GM23338 (cell line): ENCODE measurements around the gene AOPEP. TPM values are rescaled to one million over a fixed set of nuclear protein-coding genes. Genes with fewer than 3 reads are reported as not detected.

Experiments used
- ATAC-seq: fragments of 200-7000 bp; cut with Tn5 transposase; 3 replicates; pipeline ENCODE4 v1.9.1; 2020
- DNase-seq: peaks from one replicate; pipeline ENCODE4 v3.0.0-alpha.2; 2015; ENCODE audit warnings: low spot score
- H2AFZ ChIP-seq: fragments of 200-600 bp; sonication (generic); 2 replicates; pipeline ENCODE4 v1.8.0; 2016; ENCODE audit warnings: antibody characterized with exemption, mild to moderate bottlenecking, moderate library complexity
- H3F3A ChIP-seq: fragments of 200-600 bp; sonication (generic); replicated peaks from 2 replicates; pipeline ENCODE4 v1.8.0; 2017; ENCODE audit warnings: antibody characterized with exemption, mixed run types, low read depth
- H3K27ac ChIP-seq: fragments of 200-600 bp; sonication (generic); 2 replicates; pipeline ENCODE4 v1.6.1; 2016; ENCODE audit warnings: low read depth
- H3K27me3 ChIP-seq: fragments of 200-600 bp; sonication (generic); 2 replicates; pipeline ENCODE4 v1.8.0; 2016; ENCODE audit warnings: mild to moderate bottlenecking, mixed run types, moderate library complexity; ENCODE audit not compliant: insufficient read depth
- H3K36me3 ChIP-seq: fragments of 200-600 bp; sonication (generic); 2 replicates; pipeline ENCODE4 v1.8.0; 2016; ENCODE audit warnings: mild to moderate bottlenecking; ENCODE audit not compliant: insufficient read depth
- H3K4me1 ChIP-seq: fragments of 200-600 bp; sonication (generic); 2 replicates; pipeline ENCODE4 v1.8.0; 2016; ENCODE audit warnings: mild to moderate bottlenecking, moderate library complexity; ENCODE audit not compliant: insufficient read depth
- H3K4me2 ChIP-seq: fragments of 200-600 bp; sonication (generic); 2 replicates; pipeline ENCODE4 v1.7.1; 2017; ENCODE audit warnings: mixed run types
- H3K4me3 ChIP-seq: fragments of 200-600 bp; sonication (generic); 2 replicates; pipeline ENCODE4 v1.6.1; 2016; ENCODE audit warnings: mixed run types
- H3K79me2 ChIP-seq: fragments of 200-600 bp; sonication (generic); replicated peaks from 2 replicates; pipeline ENCODE4 v1.8.0; 2017; ENCODE audit warnings: mild to moderate bottlenecking; ENCODE audit not compliant: insufficient read depth
- H3K9me2 ChIP-seq: fragments of 200-600 bp; sonication (generic); 2 replicates; pipeline ENCODE4 v1.8.0; 2017; ENCODE audit not compliant: insufficient read depth
- H4K20me1 ChIP-seq: fragments of 200-600 bp; sonication (generic); replicated peaks from 2 replicates; pipeline ENCODE4 v1.8.0; 2017; ENCODE audit warnings: mild to moderate bottlenecking; ENCODE audit not compliant: insufficient read depth
- H3K27ac Mint-ChIP-seq: 2 replicates; pipeline ENCODE4 v1.8.0; 2020; ENCODE audit warnings: inconsistent platforms, mild to moderate bottlenecking, moderate library complexity, mixed read lengths
- H3K27me3 Mint-ChIP-seq: 3 replicates; pipeline ENCODE4 v1.8.0; 2022; ENCODE audit warnings: low read depth, mild to moderate bottlenecking, moderate library complexity, mixed read lengths, inconsistent platforms; ENCODE audit not compliant: insufficient read depth, poor library complexity
- H3K36me3 Mint-ChIP-seq: 3 replicates; pipeline ENCODE4 v1.8.0; 2021; ENCODE audit warnings: low read depth, mild to moderate bottlenecking, inconsistent platforms, moderate library complexity, mixed read lengths
- H3K4me1 Mint-ChIP-seq: 3 replicates; pipeline ENCODE4 v1.8.0; 2020; ENCODE audit warnings: mild to moderate bottlenecking, inconsistent platforms, mixed read lengths
- H3K4me3 Mint-ChIP-seq: 3 replicates; pipeline ENCODE4 v1.8.0; 2021; ENCODE audit warnings: moderate library complexity, mild to moderate bottlenecking, inconsistent platforms, mixed read lengths
- H3K9me3 Mint-ChIP-seq: 3 replicates; pipeline ENCODE4 v1.8.0; 2020; ENCODE audit warnings: moderate library complexity, mild to moderate bottlenecking, inconsistent platforms, mixed read lengths
- EZH2phosphoT487 ChIP-seq: fragments of 200-600 bp; sonication (generic); IDR thresholded peaks from one replicate; pipeline ENCODE4 v1.8.1; 2018; ENCODE audit warnings: antibody characterized with exemption; ENCODE audit not compliant: unreplicated experiment
- JUNB ChIP-seq: IDR thresholded peaks from one replicate; pipeline ENCODE4 v1.6.1; 2016; ENCODE audit warnings: antibody characterized with exemption; ENCODE audit not compliant: unreplicated experiment
- NANOG ChIP-seq: IDR thresholded peaks from 2 replicates; pipeline ENCODE4 v1.6.1; 2016; ENCODE audit warnings: antibody characterized with exemption, borderline replicate concordance
- POLR2AphosphoS5 ChIP-seq: IDR thresholded peaks from 2 replicates; pipeline ENCODE4 v1.6.1; 2016; ENCODE audit warnings: antibody characterized with exemption, low read depth
- STAT1 ChIP-seq: IDR thresholded peaks from one replicate; pipeline ENCODE4 v1.6.1; 2016; ENCODE audit warnings: antibody characterized with exemption; ENCODE audit not compliant: unreplicated experiment
- ZNF114 ChIP-seq: fragments of 250-450 bp; sonication (Bioruptor Pico); IDR thresholded peaks from 2 replicates; pipeline ENCODE4 v1.5.0; 2020; ENCODE audit warnings: mild to moderate bottlenecking, moderate library complexity
- polyA plus RNA-seq: library from polyadenylated mRNA; unstranded; fragments of >200 nt; fragmentation: Nextera tagmentation; extraction: Ambion mirVana; gene quantifications from 2 replicates; pipeline ENCODE4 v1.2.1, GENCODE V29; 2016
- total RNA-seq: library from RNA; depleted of rRNA; stranded (reverse); fragments of >200 nt; shearing (Covaris generic); gene quantifications from 2 replicates; pipeline ENCODE4 v1.2.3, GENCODE V29; 2014
- TF ChIP-seq, protein P1 (sequence below): IDR thresholded peaks from one replicate; pipeline ENCODE4 v1.6.1; 2018; ENCODE audit warnings: antibody characterized with exemption; ENCODE audit not compliant: unreplicated experiment
- TF ChIP-seq, protein P2 (sequence below): fragments of 250-450 bp; sonication (Bioruptor Pico); IDR thresholded peaks from 2 replicates; pipeline ENCODE4 v1.5.0; 2020; ENCODE audit warnings: mild to moderate bottlenecking, moderate library complexity
- TF ChIP-seq, protein P3 (sequence below), 2 experiments: fragments of 200-600 bp in 1 of 2; sonication (generic) in 1 of 2; conservative IDR thresholded peaks; 2 replicates each; pipeline versions ENCODE4 v1.5.1 to v1.6.1; 2016 to 2017; ENCODE audit warnings: antibody characterized with exemption in 2 of 2, low read depth in 2 of 2, mild to moderate bottlenecking in 2 of 2, moderate library complexity in 1 of 2

Gene AOPEP
- total and polyA plus RNA-seq, 2 experiments from 2014 or later, result 7.0 to 16.5 TPM

- TF ChIP-seq, protein P1, sequence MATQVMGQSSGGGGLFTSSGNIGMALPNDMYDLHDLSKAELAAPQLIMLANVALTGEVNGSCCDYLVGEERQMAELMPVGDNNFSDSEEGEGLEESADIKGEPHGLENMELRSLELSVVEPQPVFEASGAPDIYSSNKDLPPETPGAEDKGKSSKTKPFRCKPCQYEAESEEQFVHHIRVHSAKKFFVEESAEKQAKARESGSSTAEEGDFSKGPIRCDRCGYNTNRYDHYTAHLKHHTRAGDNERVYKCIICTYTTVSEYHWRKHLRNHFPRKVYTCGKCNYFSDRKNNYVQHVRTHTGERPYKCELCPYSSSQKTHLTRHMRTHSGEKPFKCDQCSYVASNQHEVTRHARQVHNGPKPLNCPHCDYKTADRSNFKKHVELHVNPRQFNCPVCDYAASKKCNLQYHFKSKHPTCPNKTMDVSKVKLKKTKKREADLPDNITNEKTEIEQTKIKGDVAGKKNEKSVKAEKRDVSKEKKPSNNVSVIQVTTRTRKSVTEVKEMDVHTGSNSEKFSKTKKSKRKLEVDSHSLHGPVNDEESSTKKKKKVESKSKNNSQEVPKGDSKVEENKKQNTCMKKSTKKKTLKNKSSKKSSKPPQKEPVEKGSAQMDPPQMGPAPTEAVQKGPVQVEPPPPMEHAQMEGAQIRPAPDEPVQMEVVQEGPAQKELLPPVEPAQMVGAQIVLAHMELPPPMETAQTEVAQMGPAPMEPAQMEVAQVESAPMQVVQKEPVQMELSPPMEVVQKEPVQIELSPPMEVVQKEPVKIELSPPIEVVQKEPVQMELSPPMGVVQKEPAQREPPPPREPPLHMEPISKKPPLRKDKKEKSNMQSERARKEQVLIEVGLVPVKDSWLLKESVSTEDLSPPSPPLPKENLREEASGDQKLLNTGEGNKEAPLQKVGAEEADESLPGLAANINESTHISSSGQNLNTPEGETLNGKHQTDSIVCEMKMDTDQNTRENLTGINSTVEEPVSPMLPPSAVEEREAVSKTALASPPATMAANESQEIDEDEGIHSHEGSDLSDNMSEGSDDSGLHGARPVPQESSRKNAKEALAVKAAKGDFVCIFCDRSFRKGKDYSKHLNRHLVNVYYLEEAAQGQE, result no peak
- no peak for TF ChIP-seq NANOG
- TF ChIP-seq POLR2AphosphoS5, result no peak
- no peak for TF ChIP-seq ZNF114
- TF ChIP-seq STAT1, result no peak
- TF ChIP-seq EZH2phosphoT487, result no peak
These were observed 97.9 kb downstream of the AOPEP start (continued) for GRCh38 chr9:94824411-94824810.

- Histone ChIP-seq H3K27ac (peak overlapping the region; percentile 28; the same call in 1 of the 2 replicates), H3K79me2 (no peaks in the 10 kb centered on the region), H3K9me2 (no peaks in the 10 kb centered on the region), H3K36me3 (no peaks in the 10 kb centered on the region), H3K4me1 (peaks cover 16% of the 10 kb centered on the region), H2AFZ (no peak overlapping the region), H3K27me3 (no peaks in the 10 kb centered on the region), H3K4me2 (peak overlapping the region; percentile 1; the same call in 1 of the 2 replicates), H3F3A (no peaks in the 10 kb centered on the region), H4K20me1 (no peaks in the 10 kb centered on the region), H3K4me3 (no peak overlapping the region)
- TF ChIP-seq, protein P2, sequence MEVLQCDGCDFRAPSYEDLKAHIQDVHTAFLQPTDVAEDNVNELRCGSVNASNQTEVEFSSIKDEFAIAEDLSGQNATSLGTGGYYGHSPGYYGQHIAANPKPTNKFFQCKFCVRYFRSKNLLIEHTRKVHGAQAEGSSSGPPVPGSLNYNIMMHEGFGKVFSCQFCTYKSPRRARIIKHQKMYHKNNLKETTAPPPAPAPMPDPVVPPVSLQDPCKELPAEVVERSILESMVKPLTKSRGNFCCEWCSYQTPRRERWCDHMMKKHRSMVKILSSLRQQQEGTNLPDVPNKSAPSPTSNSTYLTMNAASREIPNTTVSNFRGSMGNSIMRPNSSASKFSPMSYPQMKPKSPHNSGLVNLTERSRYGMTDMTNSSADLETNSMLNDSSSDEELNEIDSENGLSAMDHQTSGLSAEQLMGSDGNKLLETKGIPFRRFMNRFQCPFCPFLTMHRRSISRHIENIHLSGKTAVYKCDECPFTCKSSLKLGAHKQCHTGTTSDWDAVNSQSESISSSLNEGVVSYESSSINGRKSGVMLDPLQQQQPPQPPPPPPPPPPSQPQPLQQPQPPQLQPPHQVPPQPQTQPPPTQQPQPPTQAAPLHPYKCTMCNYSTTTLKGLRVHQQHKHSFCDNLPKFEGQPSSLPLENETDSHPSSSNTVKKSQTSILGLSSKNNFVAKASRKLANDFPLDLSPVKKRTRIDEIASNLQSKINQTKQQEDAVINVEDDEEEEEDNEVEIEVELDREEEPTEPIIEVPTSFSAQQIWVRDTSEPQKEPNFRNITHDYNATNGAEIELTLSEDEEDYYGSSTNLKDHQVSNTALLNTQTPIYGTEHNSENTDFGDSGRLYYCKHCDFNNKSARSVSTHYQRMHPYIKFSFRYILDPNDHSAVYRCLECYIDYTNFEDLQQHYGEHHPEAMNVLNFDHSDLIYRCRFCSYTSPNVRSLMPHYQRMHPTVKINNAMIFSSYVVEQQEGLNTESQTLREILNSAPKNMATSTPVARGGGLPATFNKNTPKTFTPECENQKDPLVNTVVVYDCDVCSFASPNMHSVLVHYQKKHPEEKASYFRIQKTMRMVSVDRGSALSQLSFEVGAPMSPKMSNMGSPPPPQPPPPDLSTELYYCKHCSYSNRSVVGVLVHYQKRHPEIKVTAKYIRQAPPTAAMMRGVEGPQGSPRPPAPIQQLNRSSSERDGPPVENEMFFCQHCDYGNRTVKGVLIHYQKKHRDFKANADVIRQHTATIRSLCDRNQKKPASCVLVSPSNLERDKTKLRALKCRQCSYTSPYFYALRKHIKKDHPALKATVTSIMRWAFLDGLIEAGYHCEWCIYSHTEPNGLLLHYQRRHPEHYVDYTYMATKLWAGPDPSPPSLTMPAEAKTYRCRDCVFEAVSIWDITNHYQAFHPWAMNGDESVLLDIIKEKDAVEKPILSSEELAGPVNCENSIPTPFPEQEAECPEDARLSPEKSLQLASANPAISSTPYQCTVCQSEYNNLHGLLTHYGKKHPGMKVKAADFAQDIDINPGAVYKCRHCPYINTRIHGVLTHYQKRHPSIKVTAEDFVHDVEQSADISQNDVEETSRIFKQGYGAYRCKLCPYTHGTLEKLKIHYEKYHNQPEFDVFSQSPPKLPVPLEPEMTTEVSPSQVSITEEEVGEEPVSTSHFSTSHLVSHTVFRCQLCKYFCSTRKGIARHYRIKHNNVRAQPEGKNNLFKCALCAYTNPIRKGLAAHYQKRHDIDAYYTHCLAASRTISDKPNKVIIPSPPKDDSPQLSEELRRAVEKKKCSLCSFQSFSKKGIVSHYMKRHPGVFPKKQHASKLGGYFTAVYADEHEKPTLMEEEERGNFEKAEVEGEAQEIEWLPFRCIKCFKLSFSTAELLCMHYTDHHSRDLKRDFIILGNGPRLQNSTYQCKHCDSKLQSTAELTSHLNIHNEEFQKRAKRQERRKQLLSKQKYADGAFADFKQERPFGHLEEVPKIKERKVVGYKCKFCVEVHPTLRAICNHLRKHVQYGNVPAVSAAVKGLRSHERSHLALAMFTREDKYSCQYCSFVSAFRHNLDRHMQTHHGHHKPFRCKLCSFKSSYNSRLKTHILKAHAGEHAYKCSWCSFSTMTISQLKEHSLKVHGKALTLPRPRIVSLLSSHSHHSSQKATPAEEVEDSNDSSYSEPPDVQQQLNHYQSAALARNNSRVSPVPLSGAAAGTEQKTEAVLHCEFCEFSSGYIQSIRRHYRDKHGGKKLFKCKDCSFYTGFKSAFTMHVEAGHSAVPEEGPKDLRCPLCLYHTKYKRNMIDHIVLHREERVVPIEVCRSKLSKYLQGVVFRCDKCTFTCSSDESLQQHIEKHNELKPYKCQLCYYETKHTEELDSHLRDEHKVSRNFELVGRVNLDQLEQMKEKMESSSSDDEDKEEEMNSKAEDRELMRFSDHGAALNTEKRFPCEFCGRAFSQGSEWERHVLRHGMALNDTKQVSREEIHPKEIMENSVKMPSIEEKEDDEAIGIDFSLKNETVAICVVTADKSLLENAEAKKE, result peak; percentile 62; the same call in 1 of the 2 replicates
- TF ChIP-seq, protein P3, sequence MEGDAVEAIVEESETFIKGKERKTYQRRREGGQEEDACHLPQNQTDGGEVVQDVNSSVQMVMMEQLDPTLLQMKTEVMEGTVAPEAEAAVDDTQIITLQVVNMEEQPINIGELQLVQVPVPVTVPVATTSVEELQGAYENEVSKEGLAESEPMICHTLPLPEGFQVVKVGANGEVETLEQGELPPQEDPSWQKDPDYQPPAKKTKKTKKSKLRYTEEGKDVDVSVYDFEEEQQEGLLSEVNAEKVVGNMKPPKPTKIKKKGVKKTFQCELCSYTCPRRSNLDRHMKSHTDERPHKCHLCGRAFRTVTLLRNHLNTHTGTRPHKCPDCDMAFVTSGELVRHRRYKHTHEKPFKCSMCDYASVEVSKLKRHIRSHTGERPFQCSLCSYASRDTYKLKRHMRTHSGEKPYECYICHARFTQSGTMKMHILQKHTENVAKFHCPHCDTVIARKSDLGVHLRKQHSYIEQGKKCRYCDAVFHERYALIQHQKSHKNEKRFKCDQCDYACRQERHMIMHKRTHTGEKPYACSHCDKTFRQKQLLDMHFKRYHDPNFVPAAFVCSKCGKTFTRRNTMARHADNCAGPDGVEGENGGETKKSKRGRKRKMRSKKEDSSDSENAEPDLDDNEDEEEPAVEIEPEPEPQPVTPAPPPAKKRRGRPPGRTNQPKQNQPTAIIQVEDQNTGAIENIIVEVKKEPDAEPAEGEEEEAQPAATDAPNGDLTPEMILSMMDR (conservative IDR thresholded peaks at IDR 0.05; ENCODE audit: low read depth in 2 of 2), result 0 out of 4 replicates have a peak, but pooled peaks of 1 of the 2 experiments have one; percentile 14
- TF ChIP-seq JUNB (no peak), NANOG (no peak), STAT1 (no peak), EZH2phosphoT487 (no peak), ZNF114 (no peak)
- H3K27me3 Mint-ChIP-seq, result no peaks in the 10 kb centered on the region
- H3K4me3 Mint-ChIP-seq, result peak overlapping the region; percentile 58
- peak; percentile 67 for DNase-seq
- H3K27ac Mint-ChIP-seq, result no peak overlapping the region
- no peaks in the 10 kb centered on the region for H3K9me3 Mint-ChIP-seq
- H3K36me3 Mint-ChIP-seq, result 0 out of 3 replicates have a peak, but pooled peaks cover 5% of the 10 kb centered on the region
- peaks cover 40% of the 10 kb centered on the region for H3K4me1 Mint-ChIP-seq
- peak; percentile 92 for ATAC-seq
These were observed 98.6 kb downstream of the AOPEP start for GRCh38 chr9:94824913-94825610.
